Osteoblast (primary cell): Measurements from ENCODE around the gene SELPLG. TPM values are rescaled to one million over a fixed set of nuclear protein-coding genes. Genes with fewer than 3 reads are reported as not detected.
"Not testable (repeated sequence)": the region's sequence is repeated elsewhere in the genome, so short reads cannot be mapped to it uniquely, and the experiment has no call there.

Experiments
- DNase-seq: peaks from one replicate; pipeline ENCODE4 v3.0.0; 2011; ENCODE audit warnings: low spot score, mixed read lengths; ENCODE audit not compliant: insufficient read length; ENCODE audit errors: missing footprints
- H2AFZ ChIP-seq: 2 replicates; pipeline ENCODE4 v1.6.0; 2011; ENCODE audit warnings: mild to moderate bottlenecking, low read length
- H3K27ac ChIP-seq: 2 replicates; pipeline ENCODE4 v1.5.1; 2011; ENCODE audit warnings: mild to moderate bottlenecking, low read depth, low read length, moderate library complexity
- H3K27me3 ChIP-seq: 2 replicates; pipeline ENCODE4 v1.6.0; 2012; ENCODE audit warnings: mild to moderate bottlenecking, control low read depth, inconsistent platforms, low read length, moderate library complexity; ENCODE audit not compliant: insufficient read depth
- H3K36me3 ChIP-seq: 2 replicates; pipeline ENCODE4 v1.5.1; 2011; ENCODE audit warnings: mild to moderate bottlenecking, low read length, control low read depth, moderate library complexity; ENCODE audit not compliant: insufficient read depth
- H3K4me1 ChIP-seq: 2 replicates; pipeline ENCODE4 v1.5.1; 2011; ENCODE audit warnings: mild to moderate bottlenecking, low read length, control low read depth, moderate library complexity; ENCODE audit not compliant: insufficient read depth
- H3K4me2 ChIP-seq: 2 replicates; pipeline ENCODE4 v1.6.0; 2011; ENCODE audit warnings: mild to moderate bottlenecking, low read length; ENCODE audit not compliant: insufficient read depth
- H3K4me3 ChIP-seq: fragments of 200-600 bp; sonication (generic); 3 replicates; pipeline ENCODE4 v1.5.1; 2012; ENCODE audit warnings: mild to moderate bottlenecking, low read length, inconsistent platforms; ENCODE audit not compliant: insufficient read depth
- H3K79me2 ChIP-seq: 2 replicates; pipeline ENCODE4 v1.6.0; 2012; ENCODE audit warnings: mild to moderate bottlenecking, low read length, control low read depth, inconsistent platforms; ENCODE audit not compliant: insufficient read depth
- H3K9me3 ChIP-seq: 2 replicates; pipeline ENCODE4 v1.5.1; 2011; ENCODE audit warnings: low read depth, low read length, control low read depth
- H4K20me1 ChIP-seq: 2 replicates; pipeline ENCODE4 v1.6.0; 2012; ENCODE audit warnings: mild to moderate bottlenecking, low read length, control low read depth; ENCODE audit not compliant: insufficient read depth
- CTCF ChIP-seq: IDR thresholded peaks from 2 replicates; pipeline ENCODE4 v1.5.1; 2011; ENCODE audit warnings: mild to moderate bottlenecking, low read depth, low read length, moderate library complexity; ENCODE audit errors: extremely low read depth
- total RNA-seq: library from RNA; depleted of rRNA; stranded (reverse); fragments of >200 nt; gene quantifications from 2 replicates; pipeline ENCODE4 v1.2.3, GENCODE V29; 2012

Gene SELPLG
- total RNA-seq, 1 donor, result 1.1 TPM

GRCh38 chr12:108619369-108620160 lies 14.1 kb downstream of the SELPLG start:
- H3K4me2 ChIP-seq, result no peak overlapping the region
- H3K36me3 ChIP-seq, result no peaks in the 10 kb centered on the region
- H3K4me3 ChIP-seq, result no peak overlapping the region
- no peaks in the 10 kb centered on the region for H3K79me2 ChIP-seq
- no peak overlapping the region for H3K27ac ChIP-seq
- peaks cover 5% of the 10 kb centered on the region for H3K9me3 ChIP-seq
- no peaks in the 10 kb centered on the region for H3K27me3 ChIP-seq
- H4K20me1 ChIP-seq, result no peaks in the 10 kb centered on the region
- H2AFZ ChIP-seq, result no peak overlapping the region
- no peak for TF ChIP-seq CTCF
- DNase-seq, result no peak
- H3K4me1 ChIP-seq, result peaks cover 12% of the 10 kb centered on the region

GRCh38 chr12:108618953-108619274 lies 14.8 kb downstream of the SELPLG start:
- not testable (repeated sequence) for H3K4me2 ChIP-seq, H2AFZ ChIP-seq, DNase-seq, H3K9me3 ChIP-seq, H4K20me1 ChIP-seq, H3K27me3 ChIP-seq, H3K79me2 ChIP-seq, H3K36me3 ChIP-seq, H3K4me3 ChIP-seq, H3K27ac ChIP-seq
- peaks cover 12% of the 10 kb centered on the region for H3K4me1 ChIP-seq

GRCh38 chr12:108618079-108618952 lies 15.4 kb downstream of the SELPLG start:
- Histone ChIP-seq H3K9me3 (peaks cover 5% of the 10 kb centered on the region), H3K27ac (peak overlapping the region; percentile 52), H3K4me3 (no peak overlapping the region), H3K36me3 (no peaks in the 10 kb centered on the region), H2AFZ (no peak overlapping the region), H3K27me3 (no peaks in the 10 kb centered on the region), H3K4me2 (no peak overlapping the region), H3K79me2 (no peaks in the 10 kb centered on the region), H4K20me1 (no peaks in the 10 kb centered on the region), H3K4me1 (peaks cover 12% of the 10 kb centered on the region)
- TF ChIP-seq CTCF, result peak; percentile 95
- peak; percentile 96 for DNase-seq

GRCh38 chr12:108616941-108617858 lies 16.5 kb downstream of the SELPLG start:
- Histone ChIP-seq H3K36me3 (no peaks in the 10 kb centered on the region), H3K79me2 (no peaks in the 10 kb centered on the region), H3K4me1 (peaks cover 15% of the 10 kb centered on the region), H3K27me3 (no peaks in the 10 kb centered on the region), H3K4me3 (no peak overlapping the region), H2AFZ (no peak overlapping the region), H3K27ac (peak overlapping the region; percentile 52), H3K4me2 (no peak overlapping the region), H4K20me1 (no peaks in the 10 kb centered on the region), H3K9me3 (peaks cover 5% of the 10 kb centered on the region)
- no peak for TF ChIP-seq CTCF
- DNase-seq, result peak; percentile 85
